ENCODE data around the gene FAM20A.
"Not testable (repeated sequence)": the region's sequence is repeated elsewhere in the genome, so short reads cannot be mapped to it uniquely, and the experiment has no call there.

The FAM20A gene

DNA sequence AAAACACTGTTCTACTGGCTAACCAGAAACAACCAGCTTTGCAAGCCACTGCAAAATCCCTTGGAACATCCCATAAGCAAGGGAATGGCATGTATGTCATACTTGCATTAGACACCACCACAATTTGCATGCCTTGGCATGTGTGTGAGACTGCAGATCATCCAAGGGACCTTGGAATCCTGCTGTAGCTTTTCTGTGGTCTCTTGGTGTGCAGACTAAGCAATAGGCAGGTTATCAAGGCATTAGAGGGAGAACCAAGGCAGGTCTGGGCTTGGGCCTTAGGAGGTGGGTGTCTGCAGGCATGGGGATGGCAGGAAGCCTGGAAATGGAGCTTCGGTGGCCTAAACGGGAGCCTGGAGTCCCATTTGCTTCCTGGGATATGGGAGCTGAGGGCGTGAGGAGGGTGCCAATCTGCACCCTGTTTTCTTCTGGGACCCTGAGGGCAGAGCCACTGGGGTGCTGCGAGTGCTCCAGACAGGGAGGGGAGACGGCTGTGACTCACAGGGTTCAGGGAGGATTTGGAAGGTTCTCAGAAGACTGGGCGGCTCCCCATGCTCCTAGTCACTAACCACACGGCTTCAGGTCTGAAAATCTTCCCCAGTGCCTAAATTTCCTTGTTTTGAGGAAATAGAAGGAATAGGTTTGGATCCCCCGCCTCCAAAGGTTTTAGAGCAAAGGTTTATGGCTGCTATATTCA is 36.6 kb downstream of the FAM20A start:
- no peak for DNase-seq

DNA sequence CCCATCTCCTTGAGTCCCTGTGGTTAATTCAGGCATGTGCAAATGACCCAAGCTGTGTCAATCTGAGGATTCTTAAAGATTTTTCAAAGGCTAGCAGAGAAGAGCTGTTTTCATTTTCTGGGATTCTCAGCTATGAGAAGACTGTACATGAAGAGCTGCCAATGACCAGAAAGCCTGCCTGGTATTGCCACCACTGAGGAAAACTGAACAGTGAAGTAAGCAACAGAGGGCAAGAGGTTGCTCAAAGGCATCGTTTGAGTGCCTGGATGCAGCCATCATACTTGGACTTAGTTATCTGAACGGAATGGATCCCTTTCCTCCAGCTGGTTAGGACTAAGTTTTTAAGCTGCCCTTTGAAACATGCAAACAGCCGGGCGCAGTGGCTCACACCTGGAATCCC is 38.4 kb downstream of the FAM20A start:
- no peak for DNase-seq

DNA sequence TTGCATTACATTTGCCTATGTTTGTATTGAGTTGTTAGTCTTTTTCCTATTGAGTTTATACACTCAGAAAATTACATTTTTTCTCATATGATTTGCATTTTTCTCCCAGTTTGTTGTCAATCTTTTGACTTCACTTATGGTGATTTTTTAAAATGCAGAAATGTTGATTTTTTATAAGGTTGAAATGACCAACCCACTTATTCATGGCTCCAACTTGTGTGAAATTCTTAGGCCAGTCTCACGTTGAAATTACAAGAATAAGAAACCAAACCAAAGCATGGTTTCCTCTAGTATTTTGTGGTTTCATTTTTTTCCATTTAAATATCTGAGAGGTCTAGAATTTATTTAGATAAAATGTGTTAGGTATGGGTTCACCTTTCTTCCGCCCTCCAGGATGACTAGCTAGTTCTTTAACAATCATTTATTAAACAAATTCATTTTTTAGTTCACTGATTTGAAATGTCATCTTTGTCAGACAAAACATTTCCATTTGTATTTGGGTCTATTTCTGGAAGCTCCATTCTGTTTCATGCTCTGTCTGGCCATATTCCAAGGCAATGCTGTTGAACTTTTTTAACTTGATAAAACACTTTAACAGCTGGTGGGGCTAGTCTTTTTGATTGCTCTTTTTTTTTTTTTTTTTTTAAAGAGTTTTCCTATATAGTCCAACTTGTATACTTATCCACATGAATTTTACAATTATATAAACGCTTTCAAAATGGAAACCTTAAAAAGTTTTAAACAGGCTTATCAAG is 40.0 kb downstream of the FAM20A start:
- DNase-seq: no peak

GRCh38 chr17:68559316-68559715 is 41.9 kb downstream of the FAM20A start:
- DNase-seq: no peak

DNA sequence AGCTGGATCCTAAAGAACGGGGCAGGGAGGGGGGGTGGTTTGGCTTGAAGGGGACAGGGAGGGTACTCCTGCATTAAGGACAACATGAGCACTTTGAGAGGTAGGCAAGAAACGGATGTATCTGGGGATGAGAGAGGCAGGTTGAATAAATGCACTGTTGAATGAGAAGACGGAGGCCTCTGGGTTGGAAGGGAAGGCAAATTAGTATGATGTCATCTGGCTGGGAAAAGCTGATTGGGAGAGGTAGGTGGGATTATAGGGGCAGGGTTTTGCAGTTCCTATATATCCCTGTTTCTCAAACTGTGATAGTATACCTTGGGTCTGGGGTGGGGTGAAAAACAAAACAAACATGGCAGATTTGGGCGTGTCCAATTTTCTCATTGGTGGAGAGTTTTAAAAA is 44.6 kb downstream of the FAM20A start:
- DNase-seq: no peak

DNA sequence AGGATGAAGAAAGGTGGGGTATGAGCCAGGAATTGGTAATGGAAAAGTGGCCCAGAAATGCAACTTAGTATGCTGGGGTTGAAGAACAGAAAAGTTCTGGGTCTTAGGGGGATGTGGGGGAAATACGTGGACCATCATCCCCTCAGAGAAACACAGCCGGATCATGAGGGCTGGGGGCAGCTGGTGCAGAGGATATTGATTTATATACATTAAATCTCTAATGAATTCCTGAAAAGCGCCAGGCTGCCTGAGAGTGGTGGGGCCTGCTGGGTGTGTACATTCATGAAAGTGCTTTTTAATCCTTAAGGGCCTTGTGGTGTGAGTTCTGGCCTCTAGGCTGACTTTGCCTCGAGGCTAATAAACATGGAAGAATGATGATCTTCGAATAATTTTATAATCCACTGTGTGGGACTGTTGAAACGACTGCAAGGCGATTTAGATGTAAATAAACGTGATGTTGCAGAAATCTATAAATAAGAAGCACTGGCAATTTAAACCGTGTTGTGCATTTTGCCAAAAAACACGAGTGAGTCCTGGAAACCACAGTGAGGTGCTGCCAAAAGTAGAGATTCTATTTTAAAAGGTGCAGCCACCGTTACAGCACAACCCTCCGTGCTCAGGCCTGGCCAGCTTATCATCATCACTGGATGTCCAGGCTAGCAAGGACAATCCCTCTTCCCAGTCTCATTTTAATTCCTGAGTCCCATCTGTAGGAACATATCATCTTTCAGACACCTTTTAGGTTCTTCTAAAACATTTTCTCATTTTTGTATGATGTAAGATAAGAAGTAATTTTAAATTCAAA is 56.9 kb downstream of the FAM20A start:
- DNase-seq: no peak

- no peak for DNase-seq
These were observed 58.3 kb downstream of the FAM20A start for GRCh38 chr17:68542698-68543463.

- no peak for DNase-seq
These were observed 59.4 kb downstream of the FAM20A start for GRCh38 chr17:68541816-68542215.

DNA sequence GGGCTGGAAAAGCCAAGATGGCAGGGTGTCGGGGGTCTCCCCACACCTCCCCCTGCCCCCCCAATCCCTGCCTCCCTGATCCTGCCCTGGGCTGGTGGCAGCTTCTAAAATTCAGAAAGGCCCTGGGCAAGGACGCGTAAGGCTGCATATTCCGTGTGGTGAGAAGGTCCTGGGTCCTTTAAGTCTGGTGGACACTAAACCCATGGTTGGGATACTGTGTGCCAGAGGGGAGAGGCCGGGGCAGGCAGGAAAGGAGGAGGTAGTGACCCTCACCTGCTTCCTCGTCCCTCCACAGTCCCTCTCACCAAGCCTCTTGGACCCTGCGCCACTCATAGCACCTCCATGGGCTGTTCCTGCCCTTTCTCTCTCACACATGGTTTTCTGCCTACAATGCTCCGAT is 60.2 kb downstream of the FAM20A start:
- DNase-seq: no peak

- DNase-seq: no peak
These were observed 61.4 kb downstream of the FAM20A start for GRCh38 chr17:68539548-68540467.

DNA sequence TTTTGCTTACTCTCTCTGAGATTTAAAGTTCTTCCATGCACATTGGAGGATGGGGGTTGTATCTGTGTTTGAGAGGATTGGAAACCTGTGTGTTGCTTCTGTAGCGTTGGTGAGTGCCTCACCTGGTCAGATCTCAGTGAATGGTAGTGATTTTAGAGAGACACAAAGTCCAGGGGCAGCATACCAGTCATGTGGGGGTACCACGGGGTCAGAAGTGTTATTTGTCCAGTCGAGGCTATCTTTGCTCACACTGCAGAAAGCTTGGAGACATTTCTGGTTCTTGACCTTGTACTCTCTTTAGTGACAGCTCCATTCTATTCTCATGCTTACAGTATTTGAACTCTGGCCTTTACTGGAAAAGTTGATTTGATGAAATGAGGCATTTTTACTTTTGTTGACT is 65.2 kb downstream of the FAM20A start:
- no peak for DNase-seq

DNA sequence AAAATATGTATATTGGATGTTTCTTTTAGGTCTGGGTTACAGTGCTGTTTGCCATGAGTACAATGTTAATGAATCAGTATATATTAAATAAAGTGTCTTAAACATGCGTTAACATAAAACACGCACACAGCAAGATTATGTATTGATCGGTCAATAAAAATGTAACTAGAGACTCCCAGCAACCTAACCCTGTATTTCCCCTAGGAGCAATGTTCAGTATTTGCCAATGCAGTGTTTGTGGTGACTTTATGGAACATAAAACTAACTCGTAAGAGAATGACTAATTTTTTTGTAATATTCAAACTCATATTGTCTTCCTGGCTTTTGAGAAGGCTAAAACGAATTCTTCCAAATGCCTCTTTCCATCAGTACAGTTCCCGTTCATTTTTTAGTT is 66.5 kb downstream of the FAM20A start:
- no peak for DNase-seq

DNA sequence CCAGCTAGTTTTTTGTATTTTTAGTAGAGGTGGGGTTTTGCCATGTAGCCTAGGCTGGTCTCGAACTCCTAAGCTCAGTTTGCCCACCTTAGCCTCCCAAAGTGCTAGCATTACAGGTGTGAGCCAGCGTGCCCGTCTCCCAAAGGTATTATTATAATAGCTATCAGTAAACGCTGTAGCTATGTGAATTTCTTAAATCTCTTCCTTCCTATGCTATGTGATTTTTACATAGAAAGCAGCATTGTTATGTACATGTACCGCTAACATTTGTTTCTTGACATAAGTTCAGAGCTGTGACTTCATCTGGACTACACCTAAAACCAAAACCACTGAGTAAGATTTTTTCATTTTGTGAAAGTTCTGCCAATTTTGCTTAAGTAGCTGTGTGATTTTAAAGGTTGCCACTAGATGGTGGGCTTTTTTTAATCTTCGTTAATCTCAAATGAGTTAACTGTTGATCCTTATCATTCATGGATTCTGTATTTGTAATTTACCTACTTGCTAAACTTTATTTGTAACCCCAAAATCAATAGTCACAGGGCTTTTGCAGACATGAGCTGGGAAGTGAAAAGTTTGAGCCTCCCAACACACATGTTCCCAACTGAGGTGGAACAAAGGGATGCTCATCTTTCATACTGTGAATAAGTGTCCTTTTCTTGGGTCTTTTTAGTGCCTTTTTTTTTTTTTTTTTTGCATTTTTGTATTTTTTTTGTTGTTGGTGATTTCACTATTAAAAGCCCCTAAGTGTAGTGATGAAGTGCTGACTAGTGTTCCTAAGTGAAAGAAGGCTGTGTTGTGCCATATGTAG is 67.1 kb downstream of the FAM20A start:
- DNase-seq: no peak

- no peak for DNase-seq
These were observed 68.3 kb downstream of the FAM20A start for GRCh38 chr17:68532826-68533225.

- DNase-seq: no peak
These were observed 69.9 kb downstream of the FAM20A start for GRCh38 chr17:68531252-68531651.

GRCh38 chr17:68527314-68527713 is 73.9 kb downstream of the FAM20A start:
- DNase-seq: no peak

DNA sequence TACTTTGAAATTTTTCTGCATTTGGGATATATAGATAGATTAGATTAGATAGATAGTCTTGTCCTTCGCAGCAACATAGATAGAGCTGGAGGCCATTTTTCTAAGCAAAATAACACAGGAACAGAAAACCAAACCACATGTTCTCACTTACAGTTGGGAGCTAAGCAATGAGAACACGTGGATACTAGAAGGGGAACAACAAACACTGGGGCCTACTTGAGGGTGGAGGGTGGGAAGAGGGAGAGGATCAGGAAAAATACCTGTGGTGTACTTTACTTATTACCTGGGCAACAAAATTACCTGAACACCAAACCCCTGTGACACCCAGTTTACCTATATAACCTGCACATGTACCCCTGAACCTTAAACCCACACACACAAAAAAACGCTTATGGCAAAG is 74.6 kb downstream of the FAM20A start:
- DNase-seq: no peak

- DNase-seq: no peak
These were observed 78.9 kb downstream of the FAM20A start for GRCh38 chr17:68522266-68522665.

GRCh38 chr17:68519911-68520310 is 81.3 kb downstream of the FAM20A start:
- DNase-seq: no peak

DNA sequence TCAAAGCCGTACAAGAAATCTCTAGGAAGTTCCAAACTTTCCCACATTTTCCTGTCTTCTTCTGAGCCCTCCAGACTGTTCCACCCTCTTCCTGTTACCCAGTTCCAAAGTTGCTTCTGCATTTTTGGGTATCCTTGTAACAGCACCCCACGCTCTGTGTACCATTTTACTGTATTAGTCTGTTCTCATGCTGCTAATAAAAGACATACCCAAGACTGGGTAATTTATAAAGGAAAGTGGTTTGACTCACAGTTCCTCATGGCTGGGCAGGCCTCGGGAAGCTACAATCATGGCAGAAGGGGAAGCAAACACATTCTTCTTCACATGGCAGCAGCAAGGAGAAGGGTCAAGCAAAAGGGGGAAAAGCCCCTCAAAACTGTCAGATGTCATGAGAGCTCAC is 82.1 kb downstream of the FAM20A start:
- not testable (repeated sequence) for DNase-seq
